HEK293 (cell line): ENCODE results near the gene INAVA.

Experiments used
- CTCF ChIA-PET: fragments of 350-600 bp; formaldehyde crosslinking; extraction: SDS; loops from one replicate; lab custom pipeline; 2021; ENCODE audit warnings: antibody characterized with exemption; lab: Yijun Ruan, JAX
- POLR2A ChIA-PET: fragments of 300-600 bp; formaldehyde crosslinking; extraction: SDS; loops from one replicate; lab custom pipeline; 2020; ENCODE audit warnings: antibody characterized with exemption, inconsistent platforms; lab: Yijun Ruan, JAX
- H3K27ac ChIP-seq: fragments of 200-500 bp; sonication (Bioruptor generic); 2 replicates; pipeline ENCODE4 v1.5.1; 2014; ENCODE audit warnings: low read depth, low read length, control low read depth, inconsistent platforms; ENCODE audit errors: extremely low read depth
- H3K36me3 ChIP-seq, 2 experiments: fragments of 200-500 bp in 1 of 2; sonication (Bioruptor generic) in 1 of 2; 1 replicate in 1 of 2; 2 replicates in 1 of 2; pipeline ENCODE4 v1.5.1; 2014 to 2017; ENCODE audit warnings: inconsistent platforms in 2 of 2, low read length in 2 of 2; ENCODE audit not compliant: control insufficient read depth in 2 of 2, insufficient read depth in 1 of 2
- H3K4me1 ChIP-seq: fragments of 200-500 bp; sonication (Bioruptor generic); 2 replicates; pipeline ENCODE4 v1.5.1; 2014; ENCODE audit warnings: mild to moderate bottlenecking, low read length, inconsistent platforms; ENCODE audit not compliant: control insufficient read depth, insufficient read depth
- H3K4me3 ChIP-seq: 2 replicates; pipeline ENCODE4 v1.5.1; 2011; ENCODE audit warnings: low read depth, mild to moderate bottlenecking, control low read depth, low read length, moderate library complexity
- H3K9me3 ChIP-seq: fragments of 200-500 bp; sonication (Bioruptor generic); 2 replicates; pipeline ENCODE4 v1.5.1; 2014; ENCODE audit warnings: low read depth, low read length, inconsistent platforms; ENCODE audit not compliant: control insufficient read depth, insufficient read depth
- EGR2 ChIP-seq: fragments of 450-650 bp; formaldehyde crosslinking; IDR thresholded peaks from 2 replicates; pipeline ENCODE4 v1.5.1; 2016; ENCODE audit warnings: low read depth, missing biosample characterization, missing genetic modification characterization
- HOXC10 ChIP-seq: sonication (generic); formaldehyde crosslinking; IDR thresholded peaks from 2 replicates; pipeline ENCODE4 v1.8.1; 2023; ENCODE audit warnings: mild to moderate bottlenecking, missing genetic modification reagents
- IKZF3 ChIP-seq: fragments of 450-650 bp; IDR thresholded peaks from 2 replicates; pipeline ENCODE4 v1.5.0; 2018; ENCODE audit warnings: missing biosample characterization, mild to moderate bottlenecking, missing genetic modification characterization, moderate library complexity
- ZFHX2 ChIP-seq: fragments of 450-650 bp; formaldehyde crosslinking; conservative IDR thresholded peaks from 2 replicates; pipeline ENCODE4 v1.5.1; 2016; ENCODE audit warnings: missing biosample characterization, missing genetic modification characterization
- ZNF121 ChIP-seq: fragments of 450-650 bp; formaldehyde crosslinking; IDR thresholded peaks from 2 replicates; pipeline ENCODE4 v1.5.1; 2016; ENCODE audit warnings: missing biosample characterization, missing genetic modification characterization
- ZNF175 ChIP-seq: fragments of 450-650 bp; formaldehyde crosslinking; IDR thresholded peaks from 2 replicates; pipeline ENCODE4 v1.5.1; 2016; ENCODE audit warnings: missing biosample characterization, missing genetic modification characterization
- ZNF37A ChIP-seq: fragments of 450-650 bp; IDR thresholded peaks from 2 replicates; pipeline ENCODE4 v1.5.1; 2018; ENCODE audit warnings: missing biosample characterization, missing genetic modification characterization
- ZNF701 ChIP-seq: fragments of 450-650 bp; formaldehyde crosslinking; IDR thresholded peaks from 2 replicates; pipeline ENCODE4 v1.5.1; 2016; ENCODE audit warnings: missing biosample characterization, missing genetic modification characterization
- ZNF777 ChIP-seq: fragments of 450-650 bp; formaldehyde crosslinking; IDR thresholded peaks from 2 replicates; pipeline ENCODE4 v1.5.1; 2017; ENCODE audit warnings: missing biosample characterization, missing genetic modification characterization, borderline replicate concordance
- ZNF792 ChIP-seq: fragments of 450-650 bp; formaldehyde crosslinking; IDR thresholded peaks from 2 replicates; pipeline ENCODE4 v1.5.1; 2016; ENCODE audit warnings: missing biosample characterization, missing genetic modification characterization
- ZNF837 ChIP-seq: fragments of 450-650 bp; formaldehyde crosslinking; IDR thresholded peaks from 2 replicates; pipeline ENCODE4 v1.5.1; 2016; ENCODE audit warnings: missing biosample characterization, missing genetic modification characterization
- ZNF843 ChIP-seq: fragments of 450-650 bp; formaldehyde crosslinking; IDR thresholded peaks from 2 replicates; pipeline ENCODE4 v1.5.1; 2016; ENCODE audit warnings: missing biosample characterization, missing genetic modification characterization
- TF ChIP-seq, protein P1 (sequence below): fragments of 450-650 bp; IDR thresholded peaks from 2 replicates; pipeline ENCODE4 v1.5.1; 2018; ENCODE audit warnings: missing biosample characterization, missing genetic modification characterization
- TF ChIP-seq, protein P2 (sequence below): fragments of 450-650 bp; formaldehyde crosslinking; IDR thresholded peaks from 2 replicates; pipeline ENCODE4 v1.5.1; 2016; ENCODE audit warnings: missing biosample characterization, missing genetic modification characterization
- TF ChIP-seq, protein P3 (sequence below): fragments of 450-650 bp; formaldehyde crosslinking; IDR thresholded peaks from 2 replicates; pipeline ENCODE4 v1.5.1; 2016; ENCODE audit warnings: missing biosample characterization, missing genetic modification characterization
- TF ChIP-seq, protein P4 (sequence below): fragments of 450-650 bp; formaldehyde crosslinking; IDR thresholded peaks from 2 replicates; pipeline ENCODE4 v1.5.1; 2016; ENCODE audit warnings: missing biosample characterization, missing genetic modification characterization
- TF ChIP-seq, protein P5 (sequence below): fragments of 450-650 bp; formaldehyde crosslinking; IDR thresholded peaks from 2 replicates; pipeline ENCODE4 v1.5.1; 2016; ENCODE audit warnings: missing biosample characterization, missing genetic modification characterization
- TF ChIP-seq, protein P6 (sequence below): fragments of 450-650 bp; formaldehyde crosslinking; IDR thresholded peaks from 2 replicates; pipeline ENCODE4 v1.5.1; 2017; ENCODE audit warnings: missing biosample characterization, missing genetic modification characterization
- TF ChIP-seq, protein P7 (sequence below): fragments of 450-650 bp; formaldehyde crosslinking; optimal IDR thresholded peaks from 2 replicates; pipeline ENCODE3; 2016; ENCODE audit warnings: missing biosample characterization, mild to moderate bottlenecking, missing genetic modification characterization
- TF ChIP-seq, protein P8 (sequence below): fragments of 450-650 bp; formaldehyde crosslinking; IDR thresholded peaks from 2 replicates; pipeline ENCODE4 v1.5.1; 2017; ENCODE audit warnings: missing biosample characterization, missing genetic modification characterization

INAVA gene

DNA sequence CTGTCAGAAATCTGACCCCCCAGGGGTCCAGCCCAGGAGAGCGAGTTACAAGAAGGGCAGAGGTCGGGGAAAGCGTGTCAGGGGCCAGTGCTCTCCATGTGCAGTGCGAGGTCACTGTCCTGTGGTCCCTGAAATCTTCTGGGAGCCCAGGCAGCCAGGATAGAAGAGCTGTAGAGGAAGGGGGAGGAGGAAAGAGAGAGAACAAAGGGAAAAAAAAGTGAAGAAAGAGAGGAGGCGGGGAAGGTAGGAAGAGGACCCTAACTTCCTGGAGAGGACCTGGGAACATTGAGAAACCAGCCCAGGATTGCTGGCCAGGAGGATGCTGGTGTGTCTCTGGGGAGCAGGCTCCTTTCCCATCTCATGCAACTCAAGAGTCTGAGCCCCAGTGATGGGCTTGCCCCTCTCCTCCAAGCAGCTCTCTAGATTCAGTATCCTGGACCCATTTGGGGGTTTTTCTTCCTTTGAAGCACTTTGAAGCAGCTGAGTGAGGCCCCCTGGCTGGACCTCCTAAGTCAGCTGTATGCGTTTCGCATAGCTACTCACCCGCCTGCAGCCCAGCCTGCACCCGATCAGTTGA is 6.8 kb upstream of the INAVA start (continued):
- TF ChIP-seq, protein P1, sequence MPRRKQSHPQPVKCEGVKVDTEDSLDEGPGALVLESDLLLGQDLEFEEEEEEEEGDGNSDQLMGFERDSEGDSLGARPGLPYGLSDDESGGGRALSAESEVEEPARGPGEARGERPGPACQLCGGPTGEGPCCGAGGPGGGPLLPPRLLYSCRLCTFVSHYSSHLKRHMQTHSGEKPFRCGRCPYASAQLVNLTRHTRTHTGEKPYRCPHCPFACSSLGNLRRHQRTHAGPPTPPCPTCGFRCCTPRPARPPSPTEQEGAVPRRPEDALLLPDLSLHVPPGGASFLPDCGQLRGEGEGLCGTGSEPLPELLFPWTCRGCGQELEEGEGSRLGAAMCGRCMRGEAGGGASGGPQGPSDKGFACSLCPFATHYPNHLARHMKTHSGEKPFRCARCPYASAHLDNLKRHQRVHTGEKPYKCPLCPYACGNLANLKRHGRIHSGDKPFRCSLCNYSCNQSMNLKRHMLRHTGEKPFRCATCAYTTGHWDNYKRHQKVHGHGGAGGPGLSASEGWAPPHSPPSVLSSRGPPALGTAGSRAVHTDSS (tag by site-specific recombination), result no peak
- TF ChIP-seq ZNF837 (tag by site-specific recombination) (no peak), ZNF121 (tag by site-specific recombination) (no peak), ZNF777 (tag by site-specific recombination) (no peak)

DNA sequence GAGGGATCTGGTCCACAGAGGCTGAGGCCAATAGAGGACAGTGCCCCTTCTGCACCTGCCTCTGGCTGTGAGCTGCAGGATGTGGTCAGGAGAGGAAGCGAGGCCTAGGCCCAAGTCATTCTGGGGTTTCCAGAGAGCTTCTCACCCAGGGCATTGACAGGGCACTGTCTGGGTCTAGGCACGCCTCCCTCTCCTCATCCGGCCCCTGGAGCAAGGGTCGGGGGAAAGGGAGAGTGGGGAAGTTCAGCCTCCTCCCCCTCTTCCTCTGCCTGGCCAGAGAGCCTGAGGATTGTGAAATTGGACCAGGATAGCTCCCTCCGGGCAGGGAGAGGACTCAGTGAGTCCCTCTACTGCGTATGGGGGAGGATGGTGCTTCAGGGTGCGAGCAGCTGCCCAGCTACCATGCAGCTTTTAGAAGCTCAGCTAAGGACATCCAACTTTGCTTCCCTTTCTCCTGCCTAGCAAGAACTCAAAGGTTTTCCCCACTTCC is 6.3 kb upstream of the INAVA start:
- Histone ChIP-seq H3K9me3 (no peaks in the 10 kb centered on the region), H3K36me3 (no peaks in the 10 kb centered on the region), H3K27ac (no peak overlapping the region), H3K4me3 (no peak overlapping the region), H3K4me1 (no peaks in the 10 kb centered on the region)
- POLR2A ChIA-PET, result no interaction called here
- CTCF ChIA-PET, result interaction anchor here (0.6 to 1.3 kb wide), 3 partner anchors 29 to 266 kb away, joined by 3 to 4 read pairs (median 3); no protein-coding TSS in a partner anchor
- TF ChIP-seq ZNF701 (tag by site-specific recombination), result no peak
- TF ChIP-seq HOXC10 (CRISPR knock-in tag), result no peak
- no peak for TF ChIP-seq IKZF3 (tag by site-specific recombination)
- TF ChIP-seq ZFHX2 (tag by site-specific recombination), result no peak
- TF ChIP-seq, protein P2, sequence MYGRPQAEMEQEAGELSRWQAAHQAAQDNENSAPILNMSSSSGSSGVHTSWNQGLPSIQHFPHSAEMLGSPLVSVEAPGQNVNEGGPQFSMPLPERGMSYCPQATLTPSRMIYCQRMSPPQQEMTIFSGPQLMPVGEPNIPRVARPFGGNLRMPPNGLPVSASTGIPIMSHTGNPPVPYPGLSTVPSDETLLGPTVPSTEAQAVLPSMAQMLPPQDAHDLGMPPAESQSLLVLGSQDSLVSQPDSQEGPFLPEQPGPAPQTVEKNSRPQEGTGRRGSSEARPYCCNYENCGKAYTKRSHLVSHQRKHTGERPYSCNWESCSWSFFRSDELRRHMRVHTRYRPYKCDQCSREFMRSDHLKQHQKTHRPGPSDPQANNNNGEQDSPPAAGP (tag by site-specific recombination), result no peak
- TF ChIP-seq, protein P3, sequence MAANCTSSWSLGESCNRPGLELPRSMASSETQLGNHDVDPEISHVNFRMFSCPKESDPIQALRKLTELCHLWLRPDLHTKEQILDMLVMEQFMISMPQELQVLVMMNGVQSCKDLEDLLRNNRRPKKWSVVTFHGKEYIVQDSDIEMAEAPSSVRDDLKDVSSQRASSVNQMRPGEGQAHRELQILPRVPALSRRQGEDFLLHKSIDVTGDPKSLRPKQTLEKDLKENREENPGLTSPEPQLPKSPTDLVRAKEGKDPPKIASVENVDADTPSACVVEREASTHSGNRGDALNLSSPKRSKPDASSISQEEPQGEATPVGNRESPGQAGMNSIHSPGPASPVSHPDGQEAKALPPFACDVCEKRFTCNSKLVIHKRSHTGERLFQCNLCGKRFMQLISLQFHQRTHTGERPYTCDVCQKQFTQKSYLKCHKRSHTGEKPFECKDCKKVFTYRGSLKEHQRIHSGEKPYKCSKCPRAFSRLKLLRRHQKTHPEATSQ, result no peak
- no peak for TF ChIP-seq EGR2 (tag by site-specific recombination)
- TF ChIP-seq, protein P4, sequence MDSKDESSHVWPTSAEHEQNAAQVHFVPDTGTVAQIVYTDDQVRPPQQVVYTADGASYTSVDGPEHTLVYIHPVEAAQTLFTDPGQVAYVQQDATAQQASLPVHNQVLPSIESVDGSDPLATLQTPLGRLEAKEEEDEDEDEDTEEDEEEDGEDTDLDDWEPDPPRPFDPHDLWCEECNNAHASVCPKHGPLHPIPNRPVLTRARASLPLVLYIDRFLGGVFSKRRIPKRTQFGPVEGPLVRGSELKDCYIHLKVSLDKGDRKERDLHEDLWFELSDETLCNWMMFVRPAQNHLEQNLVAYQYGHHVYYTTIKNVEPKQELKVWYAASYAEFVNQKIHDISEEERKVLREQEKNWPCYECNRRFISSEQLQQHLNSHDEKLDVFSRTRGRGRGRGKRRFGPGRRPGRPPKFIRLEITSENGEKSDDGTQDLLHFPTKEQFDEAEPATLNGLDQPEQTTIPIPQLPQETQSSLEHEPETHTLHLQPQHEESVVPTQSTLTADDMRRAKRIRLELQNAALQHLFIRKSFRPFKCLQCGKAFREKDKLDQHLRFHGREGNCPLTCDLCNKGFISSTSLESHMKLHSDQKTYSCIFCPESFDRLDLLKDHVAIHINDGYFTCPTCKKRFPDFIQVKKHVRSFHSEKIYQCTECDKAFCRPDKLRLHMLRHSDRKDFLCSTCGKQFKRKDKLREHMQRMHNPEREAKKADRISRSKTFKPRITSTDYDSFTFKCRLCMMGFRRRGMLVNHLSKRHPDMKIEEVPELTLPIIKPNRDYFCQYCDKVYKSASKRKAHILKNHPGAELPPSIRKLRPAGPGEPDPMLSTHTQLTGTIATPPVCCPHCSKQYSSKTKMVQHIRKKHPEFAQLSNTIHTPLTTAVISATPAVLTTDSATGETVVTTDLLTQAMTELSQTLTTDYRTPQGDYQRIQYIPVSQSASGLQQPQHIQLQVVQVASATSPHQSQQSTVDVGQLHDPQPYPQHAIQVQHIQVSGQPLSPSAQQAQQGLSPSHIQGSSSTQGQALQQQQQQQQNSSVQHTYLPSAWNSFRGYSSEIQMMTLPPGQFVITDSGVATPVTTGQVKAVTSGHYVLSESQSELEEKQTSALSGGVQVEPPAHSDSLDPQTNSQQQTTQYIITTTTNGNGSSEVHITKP (tag by site-specific recombination), result no peak
- no peak for TF ChIP-seq ZNF843 (tag by site-specific recombination)
- no peak for TF ChIP-seq ZNF121 (tag by site-specific recombination)
- TF ChIP-seq ZNF37A, result no peak
- TF ChIP-seq, protein P5, sequence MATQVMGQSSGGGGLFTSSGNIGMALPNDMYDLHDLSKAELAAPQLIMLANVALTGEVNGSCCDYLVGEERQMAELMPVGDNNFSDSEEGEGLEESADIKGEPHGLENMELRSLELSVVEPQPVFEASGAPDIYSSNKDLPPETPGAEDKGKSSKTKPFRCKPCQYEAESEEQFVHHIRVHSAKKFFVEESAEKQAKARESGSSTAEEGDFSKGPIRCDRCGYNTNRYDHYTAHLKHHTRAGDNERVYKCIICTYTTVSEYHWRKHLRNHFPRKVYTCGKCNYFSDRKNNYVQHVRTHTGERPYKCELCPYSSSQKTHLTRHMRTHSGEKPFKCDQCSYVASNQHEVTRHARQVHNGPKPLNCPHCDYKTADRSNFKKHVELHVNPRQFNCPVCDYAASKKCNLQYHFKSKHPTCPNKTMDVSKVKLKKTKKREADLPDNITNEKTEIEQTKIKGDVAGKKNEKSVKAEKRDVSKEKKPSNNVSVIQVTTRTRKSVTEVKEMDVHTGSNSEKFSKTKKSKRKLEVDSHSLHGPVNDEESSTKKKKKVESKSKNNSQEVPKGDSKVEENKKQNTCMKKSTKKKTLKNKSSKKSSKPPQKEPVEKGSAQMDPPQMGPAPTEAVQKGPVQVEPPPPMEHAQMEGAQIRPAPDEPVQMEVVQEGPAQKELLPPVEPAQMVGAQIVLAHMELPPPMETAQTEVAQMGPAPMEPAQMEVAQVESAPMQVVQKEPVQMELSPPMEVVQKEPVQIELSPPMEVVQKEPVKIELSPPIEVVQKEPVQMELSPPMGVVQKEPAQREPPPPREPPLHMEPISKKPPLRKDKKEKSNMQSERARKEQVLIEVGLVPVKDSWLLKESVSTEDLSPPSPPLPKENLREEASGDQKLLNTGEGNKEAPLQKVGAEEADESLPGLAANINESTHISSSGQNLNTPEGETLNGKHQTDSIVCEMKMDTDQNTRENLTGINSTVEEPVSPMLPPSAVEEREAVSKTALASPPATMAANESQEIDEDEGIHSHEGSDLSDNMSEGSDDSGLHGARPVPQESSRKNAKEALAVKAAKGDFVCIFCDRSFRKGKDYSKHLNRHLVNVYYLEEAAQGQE, result no peak
- TF ChIP-seq, protein P6, sequence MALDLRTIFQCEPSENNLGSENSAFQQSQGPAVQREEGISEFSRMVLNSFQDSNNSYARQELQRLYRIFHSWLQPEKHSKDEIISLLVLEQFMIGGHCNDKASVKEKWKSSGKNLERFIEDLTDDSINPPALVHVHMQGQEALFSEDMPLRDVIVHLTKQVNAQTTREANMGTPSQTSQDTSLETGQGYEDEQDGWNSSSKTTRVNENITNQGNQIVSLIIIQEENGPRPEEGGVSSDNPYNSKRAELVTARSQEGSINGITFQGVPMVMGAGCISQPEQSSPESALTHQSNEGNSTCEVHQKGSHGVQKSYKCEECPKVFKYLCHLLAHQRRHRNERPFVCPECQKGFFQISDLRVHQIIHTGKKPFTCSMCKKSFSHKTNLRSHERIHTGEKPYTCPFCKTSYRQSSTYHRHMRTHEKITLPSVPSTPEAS (tag by site-specific recombination), result no peak
- TF ChIP-seq ZNF792 (tag by site-specific recombination), result no peak
- TF ChIP-seq, protein P7, sequence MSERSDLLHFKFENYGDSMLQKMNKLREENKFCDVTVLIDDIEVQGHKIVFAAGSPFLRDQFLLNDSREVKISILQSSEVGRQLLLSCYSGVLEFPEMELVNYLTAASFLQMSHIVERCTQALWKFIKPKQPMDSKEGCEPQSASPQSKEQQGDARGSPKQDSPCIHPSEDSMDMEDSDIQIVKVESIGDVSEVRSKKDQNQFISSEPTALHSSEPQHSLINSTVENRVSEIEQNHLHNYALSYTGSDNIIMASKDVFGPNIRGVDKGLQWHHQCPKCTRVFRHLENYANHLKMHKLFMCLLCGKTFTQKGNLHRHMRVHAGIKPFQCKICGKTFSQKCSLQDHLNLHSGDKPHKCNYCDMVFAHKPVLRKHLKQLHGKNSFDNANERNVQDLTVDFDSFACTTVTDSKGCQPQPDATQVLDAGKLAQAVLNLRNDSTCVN, result no peak
- no peak for TF ChIP-seq ZNF175 (tag by site-specific recombination)
- TF ChIP-seq, protein P8, sequence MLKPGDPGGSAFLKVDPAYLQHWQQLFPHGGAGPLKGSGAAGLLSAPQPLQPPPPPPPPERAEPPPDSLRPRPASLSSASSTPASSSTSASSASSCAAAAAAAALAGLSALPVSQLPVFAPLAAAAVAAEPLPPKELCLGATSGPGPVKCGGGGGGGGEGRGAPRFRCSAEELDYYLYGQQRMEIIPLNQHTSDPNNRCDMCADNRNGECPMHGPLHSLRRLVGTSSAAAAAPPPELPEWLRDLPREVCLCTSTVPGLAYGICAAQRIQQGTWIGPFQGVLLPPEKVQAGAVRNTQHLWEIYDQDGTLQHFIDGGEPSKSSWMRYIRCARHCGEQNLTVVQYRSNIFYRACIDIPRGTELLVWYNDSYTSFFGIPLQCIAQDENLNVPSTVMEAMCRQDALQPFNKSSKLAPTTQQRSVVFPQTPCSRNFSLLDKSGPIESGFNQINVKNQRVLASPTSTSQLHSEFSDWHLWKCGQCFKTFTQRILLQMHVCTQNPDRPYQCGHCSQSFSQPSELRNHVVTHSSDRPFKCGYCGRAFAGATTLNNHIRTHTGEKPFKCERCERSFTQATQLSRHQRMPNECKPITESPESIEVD (tag by site-specific recombination), result no peak
